Measurements from ENCODE around the gene JMJD4.

- TF ChIP-seq SRF (IDR thresholded peaks at IDR 0.05; ENCODE audit: low read depth) (no peak), POLR2A (IDR thresholded peaks at IDR 0.05; ENCODE audit: borderline replicate concordance, extremely low read depth, insufficient read depth, insufficient read length) (no peak), EZH2phosphoT487 (IDR thresholded peaks at IDR 0.05; ENCODE audit: borderline replicate concordance) (no peak), CTCF (IDR thresholded peaks at IDR 0.05 in 2 of 3, conservative IDR thresholded peaks at IDR 0.05 in 1 of 3; ENCODE audit: borderline replicate concordance in 1 of 3, insufficient read depth in 1 of 3, low read depth in 2 of 3, low read length in 2 of 3) (no peak), ZNF274 (IDR thresholded peaks at IDR 0.05; ENCODE audit: low read depth, low read length) (no peak), MAX (IDR thresholded peaks at IDR 0.05) (no peak), ATF3 (IDR thresholded peaks at IDR 0.05) (no peak)
Observed at GRCh38 chr1:227735539-227736285, 610 bp upstream of the JMJD4 start.
